CD4-positive, alpha-beta T cell treated with Interferon gamma for 1 hour (primary cell): ENCODE data around the gene CAV1.

Experiments used
- DNase-seq: peaks from one replicate; pipeline ENCODE4 v3.0.0-alpha.2; 2020

The CAV1 gene

GRCh38 chr7:116505278-116505677 is 19.6 kb upstream of the CAV1 start:
- no peak for DNase-seq

- DNase-seq = no peak
Observed at GRCh38 chr7:116505823-116506222, 19.0 kb upstream of the CAV1 start.

GRCh38 chr7:116509982-116510579 is 14.8 kb upstream of the CAV1 start:
- no peak for DNase-seq

GRCh38 chr7:116510795-116511194 is 14.0 kb upstream of the CAV1 start:
- no peak for DNase-seq

- DNase-seq = no peak
Observed at GRCh38 chr7:116511552-116512519, 13.0 kb upstream of the CAV1 start.

GRCh38 chr7:116512520-116513188 is 12.2 kb upstream of the CAV1 start:
- DNase-seq = no peak

- DNase-seq = no peak
Observed at GRCh38 chr7:116515584-116515983, 9.3 kb upstream of the CAV1 start.

GRCh38 chr7:116516324-116516723 is 8.5 kb upstream of the CAV1 start:
- no peak for DNase-seq

- DNase-seq = no peak
Observed at GRCh38 chr7:116517626-116518025, 7.2 kb upstream of the CAV1 start.

GRCh38 chr7:116518961-116519360 is 5.9 kb upstream of the CAV1 start:
- DNase-seq = no peak

GRCh38 chr7:116521046-116521664 is 3.7 kb upstream of the CAV1 start:
- no peak for DNase-seq

- DNase-seq = no peak
Observed at GRCh38 chr7:116522247-116522646, 2.6 kb upstream of the CAV1 start.

GRCh38 chr7:116524221-116524608 is 621 bp upstream of the CAV1 start:
- DNase-seq = no peak

GRCh38 chr7:116525298-116525912 is 569 bp downstream of the CAV1 start:
- peak; percentile 6 for DNase-seq

- peak; percentile 59 for DNase-seq
Observed at GRCh38 chr7:116525913-116526861, 1.4 kb downstream of the CAV1 start.

- DNase-seq = no peak
Observed at GRCh38 chr7:116526897-116527296, 2.1 kb downstream of the CAV1 start.

GRCh38 chr7:116527521-116527920 is 2.7 kb downstream of the CAV1 start:
- DNase-seq = no peak

GRCh38 chr7:116528008-116528789 is 3.4 kb downstream of the CAV1 start:
- no peak for DNase-seq

- DNase-seq = no peak
Observed at GRCh38 chr7:116529250-116529649, 4.4 kb downstream of the CAV1 start.

- DNase-seq = no peak
Observed at GRCh38 chr7:116530107-116530820, 5.4 kb downstream of the CAV1 start.
